Activated CD4-positive, alpha-beta T cell treated with anti-CD3 and anti-CD28 coated beads, Interleukin-2, amount 10 ng/mL, durations not matched to agents 24 days and 14 days (primary cell): Measurements from ENCODE around the gene FGF14. TPM values are rescaled to one million over a fixed set of nuclear protein-coding genes. Genes with fewer than 3 reads are reported as not detected.

Source experiments
- DNase-seq: peaks from one replicate; pipeline ENCODE4 v3.0.0; 2022
- H3K27ac Mint-ChIP-seq: one replicate; pipeline ENCODE4 v1.8.0; 2022; ENCODE audit warnings: mild to moderate bottlenecking, mixed read lengths
- H3K27me3 Mint-ChIP-seq: one replicate; pipeline ENCODE4 v1.8.0; 2022; ENCODE audit warnings: mixed read lengths
- H3K36me3 Mint-ChIP-seq: one replicate; pipeline ENCODE4 v1.8.0; 2022; ENCODE audit warnings: low read depth, mild to moderate bottlenecking, mixed read lengths
- H3K4me1 Mint-ChIP-seq: one replicate; pipeline ENCODE4 v1.8.0; 2021; ENCODE audit warnings: mixed read lengths
- H3K4me3 Mint-ChIP-seq: one replicate; pipeline ENCODE4 v1.8.0; 2022; ENCODE audit warnings: mild to moderate bottlenecking, moderate library complexity, mixed read lengths
- H3K9me3 Mint-ChIP-seq: one replicate; pipeline ENCODE4 v1.8.0; 2021; ENCODE audit warnings: mixed read lengths
- intact Hi-C: fragments of 100-400 bp; cut with micrococcal nuclease; formaldehyde crosslinking; loops from one replicate; pipeline ENCODE4 v1.15.1; 2023
- total RNA-seq: library from RNA; stranded (reverse); gene quantifications from 2 replicates; pipeline ENCODE4 v1.2.3, GENCODE V29; 2022

Gene FGF14
- total RNA-seq, 1 donor from 2014 or later, result not detected

- H3K27me3 Mint-ChIP-seq, result no peaks in the 10 kb centered on the region
- H3K27ac Mint-ChIP-seq, result no peak overlapping the region
- DNase-seq, result no peak
- H3K36me3 Mint-ChIP-seq, result no peaks in the 10 kb centered on the region
- no peaks in the 10 kb centered on the region for H3K4me1 Mint-ChIP-seq
- H3K4me3 Mint-ChIP-seq, result no peak overlapping the region
- intact Hi-C loops, result no loop called here
- H3K9me3 Mint-ChIP-seq, result no peaks in the 10 kb centered on the region
Measured at GRCh38 chr13:102280366-102280765, 121.5 kb downstream of the FGF14 start.

- no peak overlapping the region for H3K4me3 Mint-ChIP-seq
- no peak for DNase-seq
- no peak overlapping the region for H3K27ac Mint-ChIP-seq
- no peaks in the 10 kb centered on the region for H3K4me1 Mint-ChIP-seq
- no peaks in the 10 kb centered on the region for H3K9me3 Mint-ChIP-seq
- intact Hi-C loops, result no loop called here
- H3K27me3 Mint-ChIP-seq, result no peaks in the 10 kb centered on the region
- no peaks in the 10 kb centered on the region for H3K36me3 Mint-ChIP-seq
Measured at GRCh38 chr13:102277286-102277685, 124.6 kb downstream of the FGF14 start.

- Mint-ChIP-seq H3K27me3 (no peaks in the 10 kb centered on the region), H3K27ac (no peak overlapping the region), H3K9me3 (no peaks in the 10 kb centered on the region), H3K4me1 (no peaks in the 10 kb centered on the region), H3K4me3 (no peak overlapping the region), H3K36me3 (no peaks in the 10 kb centered on the region)
- intact Hi-C loops, result no loop called here
- DNase-seq, result no peak
Measured at GRCh38 chr13:102276404-102276803, 125.4 kb downstream of the FGF14 start.

GRCh38 chr13:102275969-102276368 is 125.9 kb downstream of the FGF14 start:
- Mint-ChIP-seq H3K4me1 (no peaks in the 10 kb centered on the region), H3K27me3 (no peaks in the 10 kb centered on the region), H3K36me3 (no peaks in the 10 kb centered on the region), H3K4me3 (no peak overlapping the region), H3K9me3 (no peaks in the 10 kb centered on the region), H3K27ac (no peak overlapping the region)
- DNase-seq, result no peak
- intact Hi-C loops, result no loop called here

- H3K27ac Mint-ChIP-seq, result no peak overlapping the region
- no peaks in the 10 kb centered on the region for H3K27me3 Mint-ChIP-seq
- no peaks in the 10 kb centered on the region for H3K4me1 Mint-ChIP-seq
- no peaks in the 10 kb centered on the region for H3K36me3 Mint-ChIP-seq
- intact Hi-C loops, result no loop called here
- no peak overlapping the region for H3K4me3 Mint-ChIP-seq
- H3K9me3 Mint-ChIP-seq, result no peaks in the 10 kb centered on the region
- no peak for DNase-seq
Measured at GRCh38 chr13:102273111-102273510, 128.7 kb downstream of the FGF14 start.

- no peaks in the 10 kb centered on the region for H3K4me1 Mint-ChIP-seq
- intact Hi-C loops, result no loop called here
- peaks cover 1% of the 10 kb centered on the region for H3K27me3 Mint-ChIP-seq
- no peak overlapping the region for H3K27ac Mint-ChIP-seq
- no peak for DNase-seq
- no peak overlapping the region for H3K4me3 Mint-ChIP-seq
- no peaks in the 10 kb centered on the region for H3K36me3 Mint-ChIP-seq
- H3K9me3 Mint-ChIP-seq, result no peaks in the 10 kb centered on the region
Measured at GRCh38 chr13:102267191-102267590, 134.7 kb downstream of the FGF14 start.

- Mint-ChIP-seq H3K4me3 (no peak overlapping the region), H3K9me3 (no peaks in the 10 kb centered on the region), H3K4me1 (no peaks in the 10 kb centered on the region), H3K36me3 (no peaks in the 10 kb centered on the region), H3K27ac (no peak overlapping the region), H3K27me3 (peaks cover 1% of the 10 kb centered on the region)
- no peak for DNase-seq
- intact Hi-C loops, result no loop called here
Measured at GRCh38 chr13:102261809-102262208, 140.0 kb downstream of the FGF14 start.

GRCh38 chr13:102261316-102261715 is 140.5 kb downstream of the FGF14 start:
- intact Hi-C loops, result no loop called here
- Mint-ChIP-seq H3K36me3 (no peaks in the 10 kb centered on the region), H3K27me3 (peaks cover 1% of the 10 kb centered on the region), H3K9me3 (no peaks in the 10 kb centered on the region), H3K4me1 (no peaks in the 10 kb centered on the region), H3K27ac (no peak overlapping the region), H3K4me3 (no peak overlapping the region)
- DNase-seq, result no peak

GRCh38 chr13:102260256-102260655 is 141.6 kb downstream of the FGF14 start:
- DNase-seq, result no peak
- intact Hi-C loops, result no loop called here
- Mint-ChIP-seq H3K4me3 (no peak overlapping the region), H3K27ac (no peak overlapping the region), H3K36me3 (no peaks in the 10 kb centered on the region), H3K9me3 (no peaks in the 10 kb centered on the region), H3K27me3 (no peaks in the 10 kb centered on the region), H3K4me1 (no peaks in the 10 kb centered on the region)

- Mint-ChIP-seq H3K4me1 (no peaks in the 10 kb centered on the region), H3K4me3 (no peak overlapping the region), H3K27ac (no peak overlapping the region), H3K27me3 (no peaks in the 10 kb centered on the region), H3K36me3 (no peaks in the 10 kb centered on the region), H3K9me3 (no peaks in the 10 kb centered on the region)
- intact Hi-C loops, result no loop called here
- no peak for DNase-seq
Measured at GRCh38 chr13:102255409-102255808, 146.4 kb downstream of the FGF14 start.

- no peak overlapping the region for H3K27ac Mint-ChIP-seq
- DNase-seq, result no peak
- no peaks in the 10 kb centered on the region for H3K27me3 Mint-ChIP-seq
- no peaks in the 10 kb centered on the region for H3K4me1 Mint-ChIP-seq
- H3K9me3 Mint-ChIP-seq, result no peaks in the 10 kb centered on the region
- intact Hi-C loops, result no loop called here
- H3K4me3 Mint-ChIP-seq, result no peak overlapping the region
- H3K36me3 Mint-ChIP-seq, result no peaks in the 10 kb centered on the region
Measured at GRCh38 chr13:102251817-102252216, 150.0 kb downstream of the FGF14 start.

GRCh38 chr13:102250448-102250847 is 151.4 kb downstream of the FGF14 start:
- H3K27ac Mint-ChIP-seq, result no peak overlapping the region
- H3K27me3 Mint-ChIP-seq, result no peaks in the 10 kb centered on the region
- no peak overlapping the region for H3K4me3 Mint-ChIP-seq
- no peaks in the 10 kb centered on the region for H3K4me1 Mint-ChIP-seq
- no peaks in the 10 kb centered on the region for H3K36me3 Mint-ChIP-seq
- intact Hi-C loops, result no loop called here
- DNase-seq, result no peak
- H3K9me3 Mint-ChIP-seq, result no peaks in the 10 kb centered on the region

GRCh38 chr13:102244607-102245227 is 157.1 kb downstream of the FGF14 start:
- no peaks in the 10 kb centered on the region for H3K27me3 Mint-ChIP-seq
- H3K4me3 Mint-ChIP-seq, result no peak overlapping the region
- no peaks in the 10 kb centered on the region for H3K36me3 Mint-ChIP-seq
- no peaks in the 10 kb centered on the region for H3K4me1 Mint-ChIP-seq
- no peak for DNase-seq
- no peaks in the 10 kb centered on the region for H3K9me3 Mint-ChIP-seq
- no peak overlapping the region for H3K27ac Mint-ChIP-seq
- intact Hi-C loops, result no loop called here

GRCh38 chr13:102240110-102240509 is 161.7 kb downstream of the FGF14 start:
- H3K36me3 Mint-ChIP-seq, result no peaks in the 10 kb centered on the region
- H3K4me1 Mint-ChIP-seq, result no peaks in the 10 kb centered on the region
- H3K27me3 Mint-ChIP-seq, result no peaks in the 10 kb centered on the region
- no peak overlapping the region for H3K27ac Mint-ChIP-seq
- DNase-seq, result no peak
- no peak overlapping the region for H3K4me3 Mint-ChIP-seq
- intact Hi-C loops, result no loop called here
- no peaks in the 10 kb centered on the region for H3K9me3 Mint-ChIP-seq

- Mint-ChIP-seq H3K27me3 (no peaks in the 10 kb centered on the region), H3K36me3 (no peaks in the 10 kb centered on the region)
Measured at GRCh38 chr13:102237230-102237629, 164.6 kb downstream of the FGF14 start.

More at GRCh38 chr13:102237230-102237629, 164.6 kb downstream of the FGF14 start:
- Mint-ChIP-seq H3K27ac (no peak overlapping the region), H3K9me3 (peaks cover 4% of the 10 kb centered on the region), H3K4me3 (no peak overlapping the region), H3K4me1 (peaks cover 3% of the 10 kb centered on the region)
- intact Hi-C loops, result no loop called here
- no peak for DNase-seq
